ENCODE data around the gene SMYD4. TPM values are rescaled to one million over a fixed set of nuclear protein-coding genes. Genes with fewer than 3 reads are reported as not detected.

The SMYD4 gene
- total and polyA plus RNA-seq, 10 of the 15 experiments (the other 5 are each of a cell fraction or from before 2014, with no cell fraction given) = 2.1 to 18.8 (median 13.7) TPM

DNA sequence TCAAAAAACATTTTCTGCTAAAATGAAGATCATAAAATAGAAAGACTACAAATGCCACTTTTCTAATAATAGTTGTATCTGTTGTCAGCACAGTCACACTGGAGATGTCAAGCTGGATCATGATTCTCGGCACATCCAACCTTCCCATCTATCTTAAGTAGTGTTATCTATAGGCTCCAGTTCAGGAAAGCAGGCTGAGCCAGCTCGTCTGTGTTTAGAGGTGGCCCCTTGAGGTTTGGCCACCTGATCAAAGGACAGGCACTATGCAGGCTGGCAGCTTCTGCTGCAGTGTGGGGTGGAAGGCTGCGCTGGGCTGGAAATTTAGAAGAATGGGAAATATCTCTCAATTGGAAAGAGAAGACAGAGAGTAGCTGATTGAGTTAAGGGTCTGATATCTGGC, 32.4 kb downstream of the SMYD4 start (continued):
- TF ChIP-seq, protein P1, sequence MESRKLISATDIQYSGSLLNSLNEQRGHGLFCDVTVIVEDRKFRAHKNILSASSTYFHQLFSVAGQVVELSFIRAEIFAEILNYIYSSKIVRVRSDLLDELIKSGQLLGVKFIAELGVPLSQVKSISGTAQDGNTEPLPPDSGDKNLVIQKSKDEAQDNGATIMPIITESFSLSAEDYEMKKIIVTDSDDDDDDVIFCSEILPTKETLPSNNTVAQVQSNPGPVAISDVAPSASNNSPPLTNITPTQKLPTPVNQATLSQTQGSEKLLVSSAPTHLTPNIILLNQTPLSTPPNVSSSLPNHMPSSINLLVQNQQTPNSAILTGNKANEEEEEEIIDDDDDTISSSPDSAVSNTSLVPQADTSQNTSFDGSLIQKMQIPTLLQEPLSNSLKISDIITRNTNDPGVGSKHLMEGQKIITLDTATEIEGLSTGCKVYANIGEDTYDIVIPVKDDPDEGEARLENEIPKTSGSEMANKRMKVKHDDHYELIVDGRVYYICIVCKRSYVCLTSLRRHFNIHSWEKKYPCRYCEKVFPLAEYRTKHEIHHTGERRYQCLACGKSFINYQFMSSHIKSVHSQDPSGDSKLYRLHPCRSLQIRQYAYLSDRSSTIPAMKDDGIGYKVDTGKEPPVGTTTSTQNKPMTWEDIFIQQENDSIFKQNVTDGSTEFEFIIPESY (IDR thresholded peaks at IDR 0.05) = no peak
- TF ChIP-seq, protein P2, sequence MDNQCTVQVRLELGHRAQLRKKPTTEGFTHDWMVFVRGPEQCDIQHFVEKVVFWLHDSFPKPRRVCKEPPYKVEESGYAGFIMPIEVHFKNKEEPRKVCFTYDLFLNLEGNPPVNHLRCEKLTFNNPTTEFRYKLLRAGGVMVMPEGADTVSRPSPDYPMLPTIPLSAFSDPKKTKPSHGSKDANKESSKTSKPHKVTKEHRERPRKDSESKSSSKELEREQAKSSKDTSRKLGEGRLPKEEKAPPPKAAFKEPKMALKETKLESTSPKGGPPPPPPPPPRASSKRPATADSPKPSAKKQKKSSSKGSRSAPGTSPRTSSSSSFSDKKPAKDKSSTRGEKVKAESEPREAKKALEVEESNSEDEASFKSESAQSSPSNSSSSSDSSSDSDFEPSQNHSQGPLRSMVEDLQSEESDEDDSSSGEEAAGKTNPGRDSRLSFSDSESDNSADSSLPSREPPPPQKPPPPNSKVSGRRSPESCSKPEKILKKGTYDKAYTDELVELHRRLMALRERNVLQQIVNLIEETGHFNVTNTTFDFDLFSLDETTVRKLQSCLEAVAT (IDR thresholded peaks at IDR 0.05) = no peak
- TF ChIP-seq PAX8 (IDR thresholded peaks at IDR 0.05) = no peak
- no peak for TF ChIP-seq MYC (IDR thresholded peaks at IDR 0.05; ENCODE audit: insufficient read depth, insufficient read length, insufficient replicate concordance, low read length, severe bottlenecking)
- TF ChIP-seq ZBED1 (IDR thresholded peaks at IDR 0.05; ENCODE audit: borderline replicate concordance) = no peak
- no peak for TF ChIP-seq NFYB (IDR thresholded peaks at IDR 0.05; ENCODE audit: insufficient read depth, low read depth, low read length)
- TF ChIP-seq, protein P3, sequence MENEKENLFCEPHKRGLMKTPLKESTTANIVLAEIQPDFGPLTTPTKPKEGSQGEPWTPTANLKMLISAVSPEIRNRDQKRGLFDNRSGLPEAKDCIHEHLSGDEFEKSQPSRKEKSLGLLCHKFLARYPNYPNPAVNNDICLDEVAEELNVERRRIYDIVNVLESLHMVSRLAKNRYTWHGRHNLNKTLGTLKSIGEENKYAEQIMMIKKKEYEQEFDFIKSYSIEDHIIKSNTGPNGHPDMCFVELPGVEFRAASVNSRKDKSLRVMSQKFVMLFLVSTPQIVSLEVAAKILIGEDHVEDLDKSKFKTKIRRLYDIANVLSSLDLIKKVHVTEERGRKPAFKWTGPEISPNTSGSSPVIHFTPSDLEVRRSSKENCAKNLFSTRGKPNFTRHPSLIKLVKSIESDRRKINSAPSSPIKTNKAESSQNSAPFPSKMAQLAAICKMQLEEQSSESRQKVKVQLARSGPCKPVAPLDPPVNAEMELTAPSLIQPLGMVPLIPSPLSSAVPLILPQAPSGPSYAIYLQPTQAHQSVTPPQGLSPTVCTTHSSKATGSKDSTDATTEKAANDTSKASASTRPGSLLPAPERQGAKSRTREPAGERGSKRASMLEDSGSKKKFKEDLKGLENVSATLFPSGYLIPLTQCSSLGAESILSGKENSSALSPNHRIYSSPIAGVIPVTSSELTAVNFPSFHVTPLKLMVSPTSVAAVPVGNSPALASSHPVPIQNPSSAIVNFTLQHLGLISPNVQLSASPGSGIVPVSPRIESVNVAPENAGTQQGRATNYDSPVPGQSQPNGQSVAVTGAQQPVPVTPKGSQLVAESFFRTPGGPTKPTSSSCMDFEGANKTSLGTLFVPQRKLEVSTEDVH (IDR thresholded peaks at IDR 0.05; ENCODE audit: low read depth, partially characterized antibody) = no peak

Measured in GM12878 (cell line).